WTC11 (cell line): ENCODE data around the gene SEMA4G. TPM values are rescaled to one million over a fixed set of nuclear protein-coding genes. Genes with fewer than 3 reads are reported as not detected.
A peak's percentile ranks its signal among the peaks of the same experiment; 100 is the strongest.

Source experiments
- CBFB ChIP-seq: sonication (generic); formaldehyde crosslinking; IDR thresholded peaks from 2 replicates; pipeline ENCODE4 v1.8.1; 2022; ENCODE audit warnings: mild to moderate bottlenecking, low read depth, missing genetic modification reagents
- CREM ChIP-seq: sonication (generic); formaldehyde crosslinking; IDR thresholded peaks from 2 replicates; pipeline ENCODE4 v1.8.1; 2022; ENCODE audit warnings: mild to moderate bottlenecking, missing genetic modification reagents, moderate library complexity
- EMX1 ChIP-seq: fragments of 250-450 bp; sonication (Bioruptor Pico); IDR thresholded peaks from 2 replicates; pipeline ENCODE4 v1.8.0; 2021; ENCODE audit warnings: mild to moderate bottlenecking
- GABPB1 ChIP-seq: sonication (generic); formaldehyde crosslinking; IDR thresholded peaks from 2 replicates; pipeline ENCODE4 v1.8.1; 2023; ENCODE audit warnings: mild to moderate bottlenecking, missing genetic modification reagents
- HMGA2 ChIP-seq: fragments of 250-450 bp; sonication (Bioruptor Pico); IDR thresholded peaks from 2 replicates; pipeline ENCODE4 v1.4.0; 2021; ENCODE audit warnings: mild to moderate bottlenecking, moderate library complexity
- NFYB ChIP-seq: sonication (generic); formaldehyde crosslinking; conservative IDR thresholded peaks from 2 replicates; pipeline ENCODE4 v1.8.0; 2022; ENCODE audit warnings: low read depth, missing genetic modification reagents
- RELA ChIP-seq: sonication (generic); formaldehyde crosslinking; IDR thresholded peaks from 2 replicates; pipeline ENCODE4 v1.8.1; 2022; ENCODE audit warnings: missing genetic modification reagents, mild to moderate bottlenecking, borderline replicate concordance
- ZBTB21 ChIP-seq: sonication (generic); formaldehyde crosslinking; IDR thresholded peaks from 2 replicates; pipeline ENCODE4 v1.8.1; 2023; ENCODE audit warnings: mild to moderate bottlenecking, missing genetic modification reagents, borderline replicate concordance
- ZNF219 ChIP-seq: sonication (generic); formaldehyde crosslinking; IDR thresholded peaks from 2 replicates; pipeline ENCODE4 v1.8.0; 2023; ENCODE audit warnings: missing genetic modification reagents, mild to moderate bottlenecking, borderline replicate concordance
- ZNF232 ChIP-seq: sonication (generic); formaldehyde crosslinking; IDR thresholded peaks from 2 replicates; pipeline ENCODE4 v1.8.0; 2022; ENCODE audit warnings: mild to moderate bottlenecking, missing genetic modification reagents
- total RNA-seq: library from RNA; stranded (reverse); gene quantifications from 3 replicates; pipeline ENCODE4 v1.2.3, GENCODE V29; 2021
- TF ChIP-seq, protein P1 (sequence below): sonication (generic); formaldehyde crosslinking; IDR thresholded peaks from 2 replicates; pipeline ENCODE4 v1.8.1; 2023; ENCODE audit warnings: mild to moderate bottlenecking, moderate library complexity, missing genetic modification reagents
- TF ChIP-seq, protein P2 (sequence below): fragments of 250-450 bp; sonication (Bioruptor Pico); IDR thresholded peaks from 2 replicates; pipeline ENCODE4 v1.9.0; 2021; ENCODE audit warnings: mild to moderate bottlenecking
- TF ChIP-seq, protein P3 (sequence below): sonication (generic); formaldehyde crosslinking; conservative IDR thresholded peaks from 2 replicates; pipeline ENCODE4 v1.8.1; 2022; ENCODE audit warnings: mild to moderate bottlenecking, missing genetic modification reagents
- TF ChIP-seq, protein P4 (sequence below): sonication (generic); formaldehyde crosslinking; IDR thresholded peaks from 2 replicates; pipeline ENCODE4 v1.8.1; 2023; ENCODE audit warnings: mild to moderate bottlenecking, missing genetic modification reagents, moderate library complexity
- TF ChIP-seq, protein P5 (sequence below): sonication (generic); formaldehyde crosslinking; IDR thresholded peaks from 2 replicates; pipeline ENCODE4 v1.8.0; 2022; ENCODE audit warnings: mild to moderate bottlenecking, missing genetic modification reagents
- TF ChIP-seq, protein P6 (sequence below): fragments of 250-450 bp; sonication (Bioruptor Pico); IDR thresholded peaks from 2 replicates; pipeline ENCODE4 v2.1.2; 2022; ENCODE audit warnings: mild to moderate bottlenecking, moderate library complexity
- TF ChIP-seq, protein P7 (sequence below): sonication (generic); formaldehyde crosslinking; IDR thresholded peaks from 2 replicates; pipeline ENCODE4 v1.8.1; 2022; ENCODE audit warnings: missing genetic modification reagents, borderline replicate concordance
- TF ChIP-seq, protein P8 (sequence below): sonication (generic); formaldehyde crosslinking; IDR thresholded peaks from 2 replicates; pipeline ENCODE4 v1.8.1; 2022; ENCODE audit warnings: low read depth, missing genetic modification reagents, borderline replicate concordance

Gene SEMA4G
- total RNA-seq, 1 experiment from 2014 or later, result 11.8 TPM

DNA sequence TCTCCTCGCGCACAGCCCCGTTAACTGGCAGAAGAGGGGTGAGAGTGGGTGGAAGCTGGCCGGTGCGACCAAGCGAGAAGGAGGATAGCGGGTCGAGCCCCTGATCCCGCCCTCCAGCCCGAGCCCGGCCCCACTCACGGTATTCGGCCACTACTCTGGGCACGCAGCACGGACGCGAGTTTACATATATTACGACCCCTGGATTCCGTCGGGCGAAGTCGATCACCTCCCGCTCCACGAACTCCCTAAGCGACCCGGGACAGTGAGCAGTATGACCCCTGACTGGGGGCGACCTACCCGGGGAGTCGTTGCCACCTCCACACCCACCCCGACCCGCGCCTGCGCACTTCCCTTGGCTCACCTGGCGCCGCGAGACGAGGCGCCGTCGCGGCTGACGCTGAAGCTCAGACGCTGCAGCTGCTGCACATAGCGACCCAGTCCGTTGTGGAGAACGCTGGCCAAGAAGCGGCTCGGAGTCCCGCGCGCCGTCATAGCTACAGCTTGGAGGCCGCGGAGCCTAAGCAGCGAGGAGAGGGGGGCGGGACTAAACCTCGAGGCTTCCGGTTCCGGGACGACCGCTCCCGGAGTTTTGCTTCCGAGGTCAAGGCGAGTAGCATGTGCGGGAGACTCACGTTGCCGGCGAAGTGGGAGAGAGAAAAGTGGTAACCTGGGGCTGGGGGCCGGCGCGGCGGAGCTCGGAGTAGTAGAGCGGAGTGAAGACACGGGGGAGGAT lies 17.8 kb downstream of the SEMA4G start, which contains the start of the genes MRPL43 and TWNK (continued):
- TF ChIP-seq, protein P1, sequence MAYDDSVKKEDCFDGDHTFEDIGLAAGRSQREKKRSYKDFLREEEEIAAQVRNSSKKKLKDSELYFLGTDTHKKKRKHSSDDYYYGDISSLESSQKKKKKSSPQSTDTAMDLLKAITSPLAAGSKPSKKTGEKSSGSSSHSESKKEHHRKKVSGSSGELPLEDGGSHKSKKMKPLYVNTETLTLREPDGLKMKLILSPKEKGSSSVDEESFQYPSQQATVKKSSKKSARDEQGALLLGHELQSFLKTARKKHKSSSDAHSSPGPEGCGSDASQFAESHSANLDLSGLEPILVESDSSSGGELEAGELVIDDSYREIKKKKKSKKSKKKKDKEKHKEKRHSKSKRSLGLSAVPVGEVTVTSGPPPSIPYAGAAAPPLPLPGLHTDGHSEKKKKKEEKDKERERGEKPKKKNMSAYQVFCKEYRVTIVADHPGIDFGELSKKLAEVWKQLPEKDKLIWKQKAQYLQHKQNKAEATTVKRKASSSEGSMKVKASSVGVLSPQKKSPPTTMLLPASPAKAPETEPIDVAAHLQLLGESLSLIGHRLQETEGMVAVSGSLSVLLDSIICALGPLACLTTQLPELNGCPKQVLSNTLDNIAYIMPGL (CRISPR knock-in tag), result peak; percentile 67; the same call in 1 of the 2 replicates
- TF ChIP-seq EMX1 (CRISPR knock-in tag) (no peak), ZNF219 (no peak), RELA (CRISPR knock-in tag) (no peak), ZBTB21 (0 out of 2 replicates have a peak, but pooled peaks have one; percentile 51), CREM (no peak), GABPB1 (CRISPR knock-in tag) (peak; percentile 93), ZNF232 (CRISPR knock-in tag) (peak; percentile 91), HMGA2 (CRISPR knock-in tag) (no peak), NFYB (CRISPR knock-in tag) (peak; percentile 26; the same call in 1 of the 2 replicates), CBFB (CRISPR knock-in tag) (0 out of 2 replicates have a peak, but pooled peaks have one; percentile 67)
- TF ChIP-seq, protein P2, sequence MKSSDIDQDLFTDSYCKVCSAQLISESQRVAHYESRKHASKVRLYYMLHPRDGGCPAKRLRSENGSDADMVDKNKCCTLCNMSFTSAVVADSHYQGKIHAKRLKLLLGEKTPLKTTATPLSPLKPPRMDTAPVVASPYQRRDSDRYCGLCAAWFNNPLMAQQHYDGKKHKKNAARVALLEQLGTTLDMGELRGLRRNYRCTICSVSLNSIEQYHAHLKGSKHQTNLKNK (CRISPR knock-in tag), result no peak
- TF ChIP-seq, protein P3, sequence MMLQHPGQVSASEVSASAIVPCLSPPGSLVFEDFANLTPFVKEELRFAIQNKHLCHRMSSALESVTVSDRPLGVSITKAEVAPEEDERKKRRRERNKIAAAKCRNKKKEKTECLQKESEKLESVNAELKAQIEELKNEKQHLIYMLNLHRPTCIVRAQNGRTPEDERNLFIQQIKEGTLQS (CRISPR knock-in tag), result peak; percentile 62; the same call in 1 of the 2 replicates
- TF ChIP-seq, protein P4, sequence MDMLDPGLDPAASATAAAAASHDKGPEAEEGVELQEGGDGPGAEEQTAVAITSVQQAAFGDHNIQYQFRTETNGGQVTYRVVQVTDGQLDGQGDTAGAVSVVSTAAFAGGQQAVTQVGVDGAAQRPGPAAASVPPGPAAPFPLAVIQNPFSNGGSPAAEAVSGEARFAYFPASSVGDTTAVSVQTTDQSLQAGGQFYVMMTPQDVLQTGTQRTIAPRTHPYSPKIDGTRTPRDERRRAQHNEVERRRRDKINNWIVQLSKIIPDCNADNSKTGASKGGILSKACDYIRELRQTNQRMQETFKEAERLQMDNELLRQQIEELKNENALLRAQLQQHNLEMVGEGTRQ (CRISPR knock-in tag), result 0 out of 2 replicates have a peak, but pooled peaks have one; percentile 30
- TF ChIP-seq, protein P5, sequence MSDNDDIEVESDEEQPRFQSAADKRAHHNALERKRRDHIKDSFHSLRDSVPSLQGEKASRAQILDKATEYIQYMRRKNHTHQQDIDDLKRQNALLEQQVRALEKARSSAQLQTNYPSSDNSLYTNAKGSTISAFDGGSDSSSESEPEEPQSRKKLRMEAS (CRISPR knock-in tag), result peak; percentile 97
- TF ChIP-seq, protein P6, sequence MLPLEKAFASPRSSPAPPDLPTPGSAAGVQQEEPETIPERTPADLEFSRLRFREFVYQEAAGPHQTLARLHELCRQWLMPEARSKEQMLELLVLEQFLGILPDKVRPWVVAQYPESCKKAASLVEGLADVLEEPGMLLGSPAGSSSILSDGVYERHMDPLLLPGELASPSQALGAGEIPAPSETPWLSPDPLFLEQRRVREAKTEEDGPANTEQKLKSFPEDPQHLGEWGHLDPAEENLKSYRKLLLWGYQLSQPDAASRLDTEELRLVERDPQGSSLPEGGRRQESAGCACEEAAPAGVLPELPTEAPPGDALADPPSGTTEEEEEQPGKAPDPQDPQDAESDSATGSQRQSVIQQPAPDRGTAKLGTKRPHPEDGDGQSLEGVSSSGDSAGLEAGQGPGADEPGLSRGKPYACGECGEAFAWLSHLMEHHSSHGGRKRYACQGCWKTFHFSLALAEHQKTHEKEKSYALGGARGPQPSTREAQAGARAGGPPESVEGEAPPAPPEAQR (CRISPR knock-in tag), result no peak
- TF ChIP-seq, protein P7, sequence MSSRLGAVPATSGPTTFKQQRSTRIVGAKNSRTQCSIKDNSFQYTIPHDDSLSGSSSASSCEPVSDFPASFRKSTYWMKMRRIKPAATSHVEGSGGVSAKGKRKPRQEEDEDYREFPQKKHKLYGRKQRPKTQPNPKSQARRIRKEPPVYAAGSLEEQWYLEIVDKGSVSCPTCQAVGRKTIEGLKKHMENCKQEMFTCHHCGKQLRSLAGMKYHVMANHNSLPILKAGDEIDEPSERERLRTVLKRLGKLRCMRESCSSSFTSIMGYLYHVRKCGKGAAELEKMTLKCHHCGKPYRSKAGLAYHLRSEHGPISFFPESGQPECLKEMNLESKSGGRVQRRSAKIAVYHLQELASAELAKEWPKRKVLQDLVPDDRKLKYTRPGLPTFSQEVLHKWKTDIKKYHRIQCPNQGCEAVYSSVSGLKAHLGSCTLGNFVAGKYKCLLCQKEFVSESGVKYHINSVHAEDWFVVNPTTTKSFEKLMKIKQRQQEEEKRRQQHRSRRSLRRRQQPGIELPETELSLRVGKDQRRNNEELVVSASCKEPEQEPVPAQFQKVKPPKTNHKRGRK (CRISPR knock-in tag), result no peak
- TF ChIP-seq, protein P8, sequence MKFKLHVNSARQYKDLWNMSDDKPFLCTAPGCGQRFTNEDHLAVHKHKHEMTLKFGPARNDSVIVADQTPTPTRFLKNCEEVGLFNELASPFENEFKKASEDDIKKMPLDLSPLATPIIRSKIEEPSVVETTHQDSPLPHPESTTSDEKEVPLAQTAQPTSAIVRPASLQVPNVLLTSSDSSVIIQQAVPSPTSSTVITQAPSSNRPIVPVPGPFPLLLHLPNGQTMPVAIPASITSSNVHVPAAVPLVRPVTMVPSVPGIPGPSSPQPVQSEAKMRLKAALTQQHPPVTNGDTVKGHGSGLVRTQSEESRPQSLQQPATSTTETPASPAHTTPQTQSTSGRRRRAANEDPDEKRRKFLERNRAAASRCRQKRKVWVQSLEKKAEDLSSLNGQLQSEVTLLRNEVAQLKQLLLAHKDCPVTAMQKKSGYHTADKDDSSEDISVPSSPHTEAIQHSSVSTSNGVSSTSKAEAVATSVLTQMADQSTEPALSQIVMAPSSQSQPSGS (CRISPR knock-in tag), result no peak
